ENCODE results near the gene TOP2A.

TOP2A gene

GRCh38 chr17:40417609-40418427 lies at the start of gene TOP2A:
Gene TOP2A, minus strand, starts transcription at chr17:40417896. Its CDS starts 105 bp downstream, at chr17:40417791.
- DNase-seq = peak; percentile 99

DNA sequence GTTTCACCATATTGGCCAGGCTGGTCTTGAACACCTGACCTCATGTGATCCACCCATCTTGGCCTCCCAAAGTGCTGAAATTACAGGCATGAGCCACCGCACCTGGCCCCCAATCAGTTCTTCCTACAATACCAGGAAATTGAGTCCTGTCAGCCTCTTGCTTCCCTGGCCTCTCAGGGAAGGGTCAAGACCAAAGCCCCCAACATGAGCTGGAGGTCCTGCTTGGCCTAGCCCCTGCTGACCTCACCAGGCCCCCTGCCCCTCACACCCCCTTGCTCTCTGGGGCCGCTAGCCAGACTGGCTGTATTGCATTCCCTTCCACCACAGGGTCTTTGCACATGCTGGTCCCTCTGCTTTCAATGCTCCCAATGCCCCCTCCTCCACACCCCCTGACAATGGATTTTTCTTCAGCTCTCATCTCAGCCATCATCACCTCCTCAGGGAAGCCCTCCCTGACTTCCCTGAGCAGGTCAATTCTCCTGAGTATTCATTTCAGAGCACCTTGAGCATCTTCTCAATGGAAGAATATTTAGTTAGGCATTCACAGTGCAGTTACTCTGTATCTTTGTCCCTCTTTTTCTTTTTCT lies 49.7 kb upstream of the TOP2A start:
- DNase-seq = no peak

DNA sequence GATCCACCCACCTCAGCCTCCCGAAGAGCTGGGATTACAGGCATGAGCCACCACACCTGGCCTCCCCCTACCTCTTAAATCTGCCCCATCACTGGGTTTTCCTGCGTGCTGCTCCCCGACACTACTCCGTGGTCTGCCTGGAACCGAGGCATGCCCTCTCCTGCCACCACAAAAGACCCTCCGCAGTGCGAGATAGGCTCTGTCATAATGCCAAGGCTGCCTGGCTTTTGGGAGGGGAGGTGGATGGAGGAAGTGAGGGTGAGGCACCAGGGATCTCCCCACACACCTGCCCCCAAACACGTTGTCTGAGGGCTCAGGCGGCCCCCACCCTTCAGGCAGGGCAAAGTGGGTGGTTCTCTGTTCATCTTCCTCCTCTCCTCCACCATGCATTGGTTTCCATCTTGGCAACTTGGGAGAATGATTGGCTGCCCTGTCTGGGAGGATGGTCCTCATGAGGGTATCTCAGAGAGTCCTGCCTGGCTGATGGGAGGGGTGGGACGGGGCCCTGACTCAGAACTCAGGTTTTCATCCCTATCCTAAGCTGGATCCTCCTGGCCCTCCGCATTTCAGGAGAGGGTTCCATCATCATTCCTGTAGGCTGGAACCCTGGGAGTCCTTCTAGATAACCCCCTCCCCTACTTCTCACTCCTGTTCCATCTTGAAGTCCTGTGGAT lies 48.7 kb upstream of the TOP2A start:
- no peak for DNase-seq

GRCh38 chr17:40464392-40464855 lies 46.7 kb upstream of the TOP2A start:
- no peak for DNase-seq

DNA sequence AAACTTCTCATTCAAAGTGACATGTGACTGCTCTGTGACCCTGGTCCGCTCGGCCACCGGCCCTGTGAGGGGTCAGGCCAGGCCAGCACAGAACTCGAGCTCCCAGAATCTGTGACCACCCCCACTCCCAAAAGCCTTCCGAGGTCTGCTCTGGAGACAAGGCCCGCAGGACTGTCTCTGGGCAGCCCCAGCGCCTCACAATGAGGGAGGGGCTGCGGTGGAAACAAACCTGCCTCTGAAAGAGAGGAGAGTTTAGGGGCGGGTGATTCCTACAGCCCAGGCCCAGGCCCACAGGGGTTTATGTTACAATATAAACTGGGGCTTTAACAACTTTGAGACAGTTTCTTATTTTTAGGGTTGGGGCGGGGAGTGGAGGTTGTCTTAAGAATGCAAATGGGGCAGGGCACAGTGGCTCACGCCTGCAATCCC lies 45.4 kb upstream of the TOP2A start:
- no peak for DNase-seq

GRCh38 chr17:40462343-40463121 lies 44.8 kb upstream of the TOP2A start:
- DNase-seq = no peak

GRCh38 chr17:40461732-40462342 lies 44.1 kb upstream of the TOP2A start:
- no peak for DNase-seq

DNA sequence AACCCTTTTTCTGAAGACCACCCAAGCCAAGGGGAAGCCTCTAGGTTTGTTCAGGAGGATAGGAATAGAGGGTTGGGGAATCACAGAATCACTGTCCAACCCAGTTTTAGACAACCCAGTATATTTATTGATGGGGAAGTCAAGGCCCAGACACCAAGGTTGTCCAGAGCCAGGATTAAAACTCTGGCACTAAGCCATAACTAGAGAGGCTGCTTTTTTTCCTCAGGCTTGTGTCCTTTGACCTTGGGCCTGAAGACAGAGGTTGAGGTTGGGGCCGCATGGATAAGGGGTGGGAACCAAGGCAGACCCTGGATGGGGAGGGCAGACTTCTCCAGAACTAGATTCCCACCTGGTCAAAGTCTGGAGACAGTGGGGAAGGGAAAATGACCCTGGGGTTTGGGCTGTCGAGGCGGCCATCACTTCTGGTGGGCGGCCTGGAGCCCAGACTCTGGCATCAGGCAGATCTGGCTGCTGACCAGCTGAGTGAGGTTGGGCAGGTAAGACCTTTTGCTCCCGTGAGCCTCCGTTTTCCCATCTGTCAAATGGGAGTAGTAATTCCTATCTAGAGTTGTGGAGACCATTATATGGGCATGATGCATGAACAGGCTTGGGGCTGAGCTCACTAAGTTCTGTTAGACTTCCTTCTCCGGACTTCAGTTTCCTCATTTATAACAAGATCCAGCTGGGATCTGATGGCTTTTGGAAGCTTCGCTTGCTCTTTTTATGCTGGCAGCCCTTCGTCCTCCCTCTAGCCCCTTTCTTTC lies 43.5 kb upstream of the TOP2A start:
- no peak for DNase-seq

DNA sequence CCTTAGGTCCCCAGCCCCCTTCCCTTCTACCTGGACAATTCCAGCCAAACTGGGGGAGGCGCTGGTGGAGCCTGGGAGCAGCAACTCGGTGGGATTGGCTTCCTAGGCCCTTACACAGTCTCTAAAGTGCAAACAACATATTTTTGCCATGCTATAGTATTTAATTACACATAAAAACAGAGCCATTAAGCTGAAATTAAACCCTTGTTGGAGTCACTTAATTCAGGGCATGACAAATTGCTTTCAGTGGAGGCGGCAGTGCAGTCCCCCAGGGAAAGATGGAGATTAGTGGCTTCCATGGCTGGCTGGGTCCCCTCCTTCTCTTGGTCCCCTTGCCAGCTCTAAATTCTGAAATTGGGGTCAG lies 42.9 kb upstream of the TOP2A start:
- DNase-seq = no peak

GRCh38 chr17:40459636-40460603 lies 42.2 kb upstream of the TOP2A start:
- no peak for DNase-seq

DNA sequence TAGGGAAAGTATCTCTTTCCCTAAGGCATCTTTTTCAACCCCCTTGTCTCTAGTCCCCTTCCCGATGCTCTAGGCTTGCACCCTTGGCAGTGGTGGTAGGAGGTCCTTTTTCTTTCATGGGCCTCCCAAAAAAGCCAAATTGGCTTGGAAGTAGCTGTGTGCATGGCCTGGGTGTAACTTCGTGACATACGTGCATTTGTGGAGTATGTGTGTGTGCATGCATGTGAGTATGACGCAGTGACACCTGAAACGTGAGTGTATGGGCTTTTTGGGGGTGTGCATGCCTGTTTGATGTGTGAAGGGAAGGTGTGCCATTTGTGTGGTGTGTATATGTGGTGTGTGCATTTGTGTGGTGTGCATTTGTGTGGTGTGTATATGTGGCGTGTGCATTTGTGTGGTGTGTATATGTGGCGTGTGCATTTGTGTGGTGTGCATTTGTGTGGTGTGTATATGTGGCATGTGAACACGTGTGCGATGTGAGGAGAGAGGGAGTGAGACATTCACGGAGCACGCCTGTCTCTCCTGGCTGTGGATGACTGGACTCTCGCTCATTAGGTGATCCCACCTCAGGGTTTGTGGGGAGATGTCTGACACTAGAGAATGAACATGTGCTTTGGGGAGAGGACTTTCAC lies 41.3 kb upstream of the TOP2A start:
- DNase-seq = no peak

DNA sequence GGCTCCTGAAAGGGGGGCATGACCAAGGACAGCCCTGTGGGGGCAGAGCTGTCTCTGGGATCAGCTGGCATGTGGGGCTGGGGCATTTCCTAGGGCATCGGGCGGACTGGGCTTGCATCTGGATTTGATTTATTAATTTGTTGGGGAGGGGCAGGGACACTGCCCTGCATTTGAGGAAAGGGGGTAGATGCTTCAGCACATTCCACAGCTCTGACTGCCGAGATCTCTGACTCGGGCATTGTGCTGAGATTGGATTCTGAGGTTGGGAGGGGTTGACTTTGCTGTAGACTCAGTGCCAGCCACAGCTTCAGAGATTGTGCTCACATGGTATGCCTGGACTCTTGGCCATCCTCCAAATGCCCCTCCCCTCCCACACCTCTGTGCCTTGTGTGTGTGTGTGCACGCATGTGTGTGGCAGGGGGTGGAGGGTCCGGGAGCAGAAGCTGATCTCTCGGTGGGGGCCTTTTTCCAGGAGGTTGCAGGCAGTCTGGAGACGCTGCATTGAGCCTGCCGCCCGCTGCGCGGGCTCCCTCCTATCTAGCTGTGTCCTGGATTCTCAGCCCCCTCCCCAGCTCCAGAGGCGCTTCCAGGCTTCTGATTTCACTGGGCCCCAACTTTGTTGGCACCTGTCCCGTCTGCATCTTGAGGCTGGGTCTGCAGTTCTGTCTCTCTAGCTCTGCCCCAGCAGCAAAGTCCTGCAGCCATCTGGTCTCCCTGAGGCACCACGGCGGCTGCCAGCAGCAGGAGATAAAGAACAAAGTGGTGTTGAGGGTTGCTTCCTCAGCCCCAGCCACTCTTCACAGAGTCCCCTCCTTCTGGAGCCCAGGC lies 40.5 kb upstream of the TOP2A start:
- no peak for DNase-seq

DNA sequence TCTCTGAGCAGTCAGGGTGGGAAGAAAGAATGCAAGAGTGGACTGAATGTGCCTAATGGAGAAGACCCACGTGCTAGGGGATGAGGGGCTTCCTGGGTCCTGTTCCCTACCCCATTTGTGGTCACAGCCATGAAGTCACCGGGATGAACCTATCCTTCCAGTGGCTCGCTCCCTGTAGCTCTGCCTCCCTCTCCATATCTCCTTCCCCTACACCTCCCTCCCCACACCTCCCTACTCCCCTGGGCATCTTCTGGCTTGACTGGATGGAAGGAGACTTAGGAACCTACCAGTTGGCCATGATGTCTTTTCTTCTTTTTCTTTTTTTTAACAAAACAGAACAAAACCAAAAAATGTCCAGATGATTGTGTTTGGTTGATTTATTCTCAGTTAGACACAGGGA lies 39.7 kb upstream of the TOP2A start:
- DNase-seq = no peak

DNA sequence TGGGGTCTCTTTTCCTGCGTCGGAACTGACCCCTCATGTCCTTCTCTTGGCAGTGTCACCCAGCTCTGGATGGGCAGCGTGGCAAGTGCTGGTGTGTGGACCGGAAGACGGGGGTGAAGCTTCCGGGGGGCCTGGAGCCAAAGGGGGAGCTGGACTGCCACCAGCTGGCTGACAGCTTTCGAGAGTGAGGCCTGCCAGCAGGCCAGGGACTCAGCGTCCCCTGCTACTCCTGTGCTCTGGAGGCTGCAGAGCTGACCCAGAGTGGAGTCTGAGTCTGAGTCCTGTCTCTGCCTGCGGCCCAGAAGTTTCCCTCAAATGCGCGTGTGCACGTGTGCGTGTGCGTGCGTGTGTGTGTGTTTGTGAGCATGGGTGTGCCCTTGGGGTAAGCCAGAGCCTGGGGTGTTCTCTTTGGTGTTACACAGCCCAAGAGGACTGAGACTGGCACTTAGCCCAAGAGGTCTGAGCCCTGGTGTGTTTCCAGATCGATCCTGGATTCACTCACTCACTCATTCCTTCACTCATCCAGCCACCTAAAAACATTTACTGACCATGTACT lies 38.8 kb upstream of the TOP2A start:
- DNase-seq = no peak

DNA sequence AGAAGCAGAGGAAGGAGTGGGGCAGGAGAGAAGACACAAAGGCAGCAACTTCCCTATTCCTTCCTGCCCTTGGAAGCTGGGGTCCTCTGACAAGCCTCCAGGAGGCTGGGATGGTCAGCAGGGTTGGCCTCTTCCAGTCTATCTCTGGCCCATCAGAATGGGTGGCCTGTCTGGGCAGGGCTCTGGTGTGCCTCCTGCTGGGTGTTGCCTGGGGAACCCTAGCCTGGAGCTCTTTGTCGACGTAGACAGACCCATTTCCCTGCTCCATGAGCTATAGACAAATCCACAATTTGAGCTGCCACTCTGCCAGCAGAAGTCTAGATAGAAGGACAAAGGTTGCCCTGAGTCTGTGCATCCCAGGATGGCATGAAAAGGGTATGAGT lies 36.9 kb upstream of the TOP2A start:
- no peak for DNase-seq

DNA sequence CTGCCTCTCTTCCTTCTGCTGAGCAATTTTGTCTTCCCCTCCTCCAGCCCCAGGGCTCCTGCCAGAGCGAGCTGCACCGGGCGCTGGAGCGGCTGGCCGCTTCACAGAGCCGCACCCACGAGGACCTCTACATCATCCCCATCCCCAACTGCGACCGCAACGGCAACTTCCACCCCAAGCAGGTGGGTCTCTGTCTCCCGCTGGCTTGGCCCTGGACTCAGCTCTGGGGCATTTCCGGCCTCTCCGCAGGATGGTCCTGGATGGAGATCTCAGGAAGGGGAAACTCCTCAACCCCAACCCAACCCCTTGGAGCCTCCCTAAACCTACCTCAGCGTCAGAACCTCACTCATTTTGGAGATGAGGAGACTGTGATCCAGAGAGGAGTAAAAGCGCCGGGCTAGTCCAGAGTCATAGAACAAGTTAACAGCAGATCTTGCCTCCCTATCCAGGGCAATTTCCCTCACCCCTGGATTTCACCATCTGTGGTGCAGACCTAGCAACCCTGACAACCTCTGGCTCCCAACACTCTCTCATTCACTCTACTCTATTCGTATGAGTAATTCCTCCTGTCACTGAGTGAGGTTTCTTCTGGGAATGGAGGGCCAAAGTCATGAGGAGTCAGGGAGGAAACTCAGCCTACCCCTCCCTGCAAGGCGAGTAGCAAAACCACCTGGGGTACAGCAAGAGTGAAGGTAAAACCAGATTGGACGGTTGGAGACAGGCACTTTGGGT lies 36.4 kb upstream of the TOP2A start:
- no peak for DNase-seq

GRCh38 chr17:40452921-40453378 lies 35.3 kb upstream of the TOP2A start:
- DNase-seq = no peak

GRCh38 chr17:40452216-40452787 lies 34.6 kb upstream of the TOP2A start:
- no peak for DNase-seq
